Colonic mucosa (tissue), 4 donors: ENCODE measurements around the gene TULP4. TPM values are rescaled to one million over a fixed set of nuclear protein-coding genes. Genes with fewer than 3 reads are reported as not detected.

Experiments
- DNase-seq: peaks from one replicate; pipeline ENCODE4 v3.0.0-alpha.2; 2020
- H3K27ac ChIP-seq: fragments of 200-600 bp; one replicate; pipeline ENCODE4 v1.8.0; 2021
- H3K27me3 ChIP-seq: fragments of 200-600 bp; one replicate; pipeline ENCODE4 v1.8.0; 2021
- H3K36me3 ChIP-seq: fragments of 200-600 bp; one replicate; pipeline ENCODE4 v1.8.0; 2021
- H3K4me1 ChIP-seq: fragments of 200-600 bp; one replicate; pipeline ENCODE4 v1.8.0; 2021; ENCODE audit warnings: mild to moderate bottlenecking
- H3K4me3 ChIP-seq: fragments of 200-600 bp; one replicate; pipeline ENCODE4 v1.8.0; 2021
- H3K9ac ChIP-seq, 2 donors: one replicate each; pipeline ENCODE4 v1.7.0; 2013; ENCODE audit warnings: control low read depth in 2 of 2, low read depth in 2 of 2, low read length in 2 of 2
- H3K9me3 ChIP-seq: fragments of 200-600 bp; one replicate; pipeline ENCODE4 v1.8.0; 2021
- intact Hi-C: fragments of 100-400 bp; cut with DNase I; formaldehyde crosslinking; loops from one replicate; pipeline ENCODE4 v1.14.1; 2022
- total RNA-seq, 2 donors: library from RNA; stranded (reverse); fragmentation: NEBNext Ultra II Directional in 1 of 2; extraction: Animal tissue kit (Norgen Biotek cat#: 25700) in 1 of 2; gene quantifications; one replicate each; pipeline ENCODE4 v1.2.1, GENCODE V29; 2021
- TF ChIP-seq, protein P1 (sequence below): fragments of 200-600 bp; IDR thresholded peaks from one replicate; pipeline ENCODE4 v1.8.0; 2022; ENCODE audit warnings: antibody characterized with exemption, mild to moderate bottlenecking
- donor health status: healthy.
- donor health status: DM: no; HTN: no; CAD: no.
- donor health status: DM: no; HTN: no; CAD: no.

Gene TULP4
- total RNA-seq, 2 donors from 2014 or later = 63.1 to 68.0 TPM

GRCh38 chr6:158543606-158544185 lies 231.4 kb downstream of the TULP4 start:
- Histone ChIP-seq H3K4me1 (no peaks in the 10 kb centered on the region), H3K27me3 (no peaks in the 10 kb centered on the region), H3K27ac (no peak overlapping the region), H3K9me3 (no peaks in the 10 kb centered on the region), H3K9ac (no peak overlapping the region), H3K4me3 (no peak overlapping the region), H3K36me3 (no peaks in the 10 kb centered on the region)
- no peak for DNase-seq
- TF ChIP-seq, protein P1, sequence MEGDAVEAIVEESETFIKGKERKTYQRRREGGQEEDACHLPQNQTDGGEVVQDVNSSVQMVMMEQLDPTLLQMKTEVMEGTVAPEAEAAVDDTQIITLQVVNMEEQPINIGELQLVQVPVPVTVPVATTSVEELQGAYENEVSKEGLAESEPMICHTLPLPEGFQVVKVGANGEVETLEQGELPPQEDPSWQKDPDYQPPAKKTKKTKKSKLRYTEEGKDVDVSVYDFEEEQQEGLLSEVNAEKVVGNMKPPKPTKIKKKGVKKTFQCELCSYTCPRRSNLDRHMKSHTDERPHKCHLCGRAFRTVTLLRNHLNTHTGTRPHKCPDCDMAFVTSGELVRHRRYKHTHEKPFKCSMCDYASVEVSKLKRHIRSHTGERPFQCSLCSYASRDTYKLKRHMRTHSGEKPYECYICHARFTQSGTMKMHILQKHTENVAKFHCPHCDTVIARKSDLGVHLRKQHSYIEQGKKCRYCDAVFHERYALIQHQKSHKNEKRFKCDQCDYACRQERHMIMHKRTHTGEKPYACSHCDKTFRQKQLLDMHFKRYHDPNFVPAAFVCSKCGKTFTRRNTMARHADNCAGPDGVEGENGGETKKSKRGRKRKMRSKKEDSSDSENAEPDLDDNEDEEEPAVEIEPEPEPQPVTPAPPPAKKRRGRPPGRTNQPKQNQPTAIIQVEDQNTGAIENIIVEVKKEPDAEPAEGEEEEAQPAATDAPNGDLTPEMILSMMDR = no peak
- intact Hi-C loops = no loop called here

DNA sequence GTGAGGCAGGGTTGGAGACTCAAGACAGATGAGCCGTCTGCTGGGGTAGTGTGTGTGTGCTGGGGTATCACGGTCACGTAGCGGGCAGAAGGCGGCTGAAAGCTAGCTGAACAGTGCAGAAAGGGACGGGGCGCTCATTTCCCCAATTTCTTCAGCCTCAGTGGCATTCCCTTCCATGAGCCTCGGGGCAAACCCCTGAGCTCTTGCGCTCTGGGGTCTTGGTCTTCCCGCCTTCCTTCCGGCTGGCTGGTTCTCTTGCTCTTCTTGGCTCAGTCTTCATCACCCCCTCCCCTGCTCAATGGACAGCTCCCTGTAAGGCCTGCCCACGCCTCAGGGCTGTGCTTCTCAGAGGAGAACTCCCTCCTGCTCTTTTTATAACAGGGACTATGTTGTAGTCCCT lies 232.2 kb downstream of the TULP4 start:
- Histone ChIP-seq H3K4me3 (no peak overlapping the region), H3K27ac (no peak overlapping the region), H3K36me3 (no peaks in the 10 kb centered on the region), H3K27me3 (no peaks in the 10 kb centered on the region), H3K9me3 (no peaks in the 10 kb centered on the region), H3K9ac (no peak overlapping the region), H3K4me1 (no peaks in the 10 kb centered on the region)
- intact Hi-C loops = no loop called here
- DNase-seq = no peak
- TF ChIP-seq, protein P1 = no peak

DNA sequence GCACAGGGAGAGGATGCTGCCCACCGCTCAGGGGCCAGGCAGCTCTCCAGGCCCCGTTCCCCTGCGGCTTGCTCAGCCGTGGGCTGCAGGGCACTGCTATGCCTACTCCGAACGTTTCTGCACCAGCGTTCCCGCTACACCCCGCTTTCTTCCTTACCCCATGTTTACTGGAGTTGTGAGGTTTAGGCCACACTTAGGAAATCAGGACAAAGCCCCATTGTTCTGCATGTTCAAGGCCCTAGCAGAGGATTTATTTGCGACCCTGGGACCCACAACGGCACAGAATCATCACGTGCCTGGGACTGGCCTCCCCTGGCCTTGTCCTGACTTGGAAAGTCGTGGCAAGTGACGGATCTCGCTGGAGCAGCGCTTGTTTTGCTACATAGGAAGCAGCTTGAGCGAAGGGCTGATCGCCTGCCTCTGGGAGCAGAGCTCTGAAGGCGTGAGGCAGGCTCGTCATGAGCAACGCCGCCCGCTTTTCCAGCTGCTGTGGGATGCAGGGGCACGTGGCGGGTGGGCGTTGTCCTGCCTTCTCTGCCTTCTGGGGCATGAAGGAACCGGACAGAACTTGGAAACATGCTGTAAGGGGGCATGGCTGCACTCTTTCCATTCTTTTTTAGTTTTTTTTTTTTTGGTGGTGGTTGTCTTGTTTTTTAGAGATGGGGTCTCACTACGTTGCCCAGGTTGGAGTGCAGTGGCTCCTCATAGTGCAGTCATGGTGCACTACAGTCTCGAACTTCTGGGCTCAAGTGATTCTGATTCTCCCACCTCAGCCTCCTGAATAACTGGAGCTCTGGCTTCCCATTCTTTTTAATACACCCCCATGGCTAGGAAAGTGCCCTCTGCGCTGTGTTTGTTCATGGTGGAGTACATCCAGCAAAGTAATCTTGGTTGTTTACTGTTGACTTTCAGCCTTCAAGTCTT lies 233.0 kb downstream of the TULP4 start:
- H3K36me3 ChIP-seq = no peaks in the 10 kb centered on the region
- H3K27ac ChIP-seq = no peak overlapping the region
- TF ChIP-seq, protein P1 = no peak
- no peaks in the 10 kb centered on the region for H3K9me3 ChIP-seq
- intact Hi-C loops = no loop called here
- no peak for DNase-seq
- no peaks in the 10 kb centered on the region for H3K4me1 ChIP-seq
- no peaks in the 10 kb centered on the region for H3K27me3 ChIP-seq
- H3K4me3 ChIP-seq = no peak overlapping the region
- no peak overlapping the region for H3K9ac ChIP-seq

DNA sequence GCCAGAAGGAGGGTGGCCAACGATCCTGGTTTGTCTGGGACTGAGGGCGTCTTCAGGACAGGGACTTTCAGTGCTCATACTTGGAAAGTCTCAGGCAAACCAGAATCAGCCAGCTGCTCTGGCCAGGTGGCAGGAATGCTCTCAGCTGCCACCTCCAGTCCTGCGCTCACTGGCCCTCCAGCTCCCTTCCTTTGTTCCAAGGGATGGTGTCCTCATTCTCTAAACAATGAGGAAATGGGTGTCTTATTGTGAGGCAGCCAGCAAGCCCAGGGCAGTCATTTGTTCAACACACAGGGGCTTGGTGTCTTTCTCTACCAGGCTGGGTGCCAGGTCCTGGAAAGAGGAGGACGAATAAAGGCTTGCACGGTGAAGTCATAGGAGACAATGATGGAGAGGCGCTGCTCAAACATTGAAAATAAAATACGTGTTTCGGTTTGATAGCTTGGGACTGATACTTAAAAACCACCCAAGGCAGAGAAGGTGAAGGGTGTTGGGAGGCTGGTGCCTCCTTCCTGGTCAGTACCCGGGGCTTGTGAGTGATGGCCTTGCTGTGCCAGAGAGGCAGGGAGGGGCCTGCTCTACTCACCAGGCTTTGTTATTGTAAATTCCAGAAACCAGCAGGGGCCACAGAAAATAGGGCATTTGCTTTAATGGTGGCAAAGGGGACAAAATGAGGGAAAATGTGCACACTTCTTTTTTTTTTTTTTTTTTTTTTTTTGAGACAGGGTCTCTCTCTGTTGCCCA lies 236.3 kb downstream of the TULP4 start:
- no peak overlapping the region for H3K4me3 ChIP-seq
- H3K4me1 ChIP-seq = no peaks in the 10 kb centered on the region
- H3K27ac ChIP-seq = no peak overlapping the region
- DNase-seq = no peak
- TF ChIP-seq, protein P1 = no peak
- H3K9me3 ChIP-seq = no peaks in the 10 kb centered on the region
- H3K9ac ChIP-seq = no peak overlapping the region
- H3K36me3 ChIP-seq = no peaks in the 10 kb centered on the region
- intact Hi-C loops = no loop called here
- H3K27me3 ChIP-seq = no peaks in the 10 kb centered on the region

GRCh38 chr6:158552055-158552795 lies 240.0 kb downstream of the TULP4 start:
- no peak overlapping the region for H3K27ac ChIP-seq
- H3K4me3 ChIP-seq = no peak overlapping the region
- no peak overlapping the region for H3K9ac ChIP-seq
- DNase-seq = no peak
- no peaks in the 10 kb centered on the region for H3K9me3 ChIP-seq
- H3K4me1 ChIP-seq = no peaks in the 10 kb centered on the region
- intact Hi-C loops = no loop called here
- no peaks in the 10 kb centered on the region for H3K36me3 ChIP-seq
- H3K27me3 ChIP-seq = no peaks in the 10 kb centered on the region
- TF ChIP-seq, protein P1 = no peak
